BLaER1 (cell line): Measurements from ENCODE around the gene B3GNT7.
A peak's percentile ranks its signal among the peaks of the same experiment; 100 is the strongest.

ENCODE experiments used
- H3K27ac ChIP-seq: shearing (Covaris generic); formaldehyde crosslinking; 2 replicates; pipeline ENCODE4 v1.8.1; 2022
- H3K27me3 ChIP-seq: shearing (Covaris generic); formaldehyde crosslinking; 2 replicates; pipeline ENCODE4 v1.8.1; 2022
- H3K36me3 ChIP-seq: shearing (Covaris generic); formaldehyde crosslinking; 2 replicates; pipeline ENCODE4 v1.8.1; 2022
- H3K4me1 ChIP-seq: shearing (Covaris generic); formaldehyde crosslinking; 2 replicates; pipeline ENCODE4 v1.8.1; 2022
- H3K4me2 ChIP-seq: shearing (Covaris generic); formaldehyde crosslinking; 2 replicates; pipeline ENCODE4 v1.8.1; 2022
- H3K4me3 ChIP-seq: shearing (Covaris generic); formaldehyde crosslinking; 2 replicates; pipeline ENCODE4 v1.8.1; 2022
- H3K9ac ChIP-seq: shearing (Covaris generic); formaldehyde crosslinking; 2 replicates; pipeline ENCODE4 v1.8.1; 2022
- H3K9me3 ChIP-seq: shearing (Covaris generic); formaldehyde crosslinking; 2 replicates; pipeline ENCODE4 v1.8.1; 2022
- H4K20me1 ChIP-seq: shearing (Covaris generic); formaldehyde crosslinking; 2 replicates; pipeline ENCODE4 v1.8.1; 2022
- Cebpa-rat ChIP-seq: shearing (Covaris generic); IDR thresholded peaks from 2 replicates; pipeline ENCODE4 v1.8.1; 2022

The B3GNT7 gene

DNA sequence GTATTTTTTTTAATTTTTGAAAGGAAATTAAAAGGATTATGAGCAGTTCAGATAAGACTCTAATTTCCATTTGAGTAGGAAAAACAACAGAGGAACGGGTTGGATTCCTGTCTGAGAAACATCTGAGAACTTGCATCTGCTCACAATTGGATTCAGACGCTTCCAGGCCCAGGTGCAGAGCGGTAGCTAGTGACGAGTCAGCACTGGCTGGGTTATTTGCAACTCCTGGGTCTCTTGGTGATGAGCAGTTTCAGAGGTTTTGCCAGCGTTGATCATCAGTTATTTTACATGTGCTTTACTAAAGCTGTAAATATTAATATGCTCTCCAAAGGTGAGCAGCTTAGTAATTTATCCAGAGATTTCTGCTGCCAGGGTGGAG lies 39.1 kb upstream of the B3GNT7 start:
- no peak overlapping the region for H3K4me2 ChIP-seq
- no peaks in the 10 kb centered on the region for H4K20me1 ChIP-seq
- H3K27ac ChIP-seq: no peak overlapping the region
- no peaks in the 10 kb centered on the region for H3K9me3 ChIP-seq
- H3K36me3 ChIP-seq: no peaks in the 10 kb centered on the region
- no peak for TF ChIP-seq Cebpa-rat
- H3K27me3 ChIP-seq: no peaks in the 10 kb centered on the region; the same call in 1 of the 2 replicates
- H3K9ac ChIP-seq: no peak overlapping the region
- no peak overlapping the region for H3K4me3 ChIP-seq
- H3K4me1 ChIP-seq: peaks cover 9% of the 10 kb centered on the region

GRCh38 chr2:231357048-231357447 lies 38.5 kb upstream of the B3GNT7 start:
- Histone ChIP-seq H3K36me3 (no peaks in the 10 kb centered on the region), H3K4me3 (no peak overlapping the region), H4K20me1 (no peaks in the 10 kb centered on the region), H3K4me2 (no peak overlapping the region), H3K27ac (no peak overlapping the region), H3K4me1 (peaks cover 15% of the 10 kb centered on the region), H3K9me3 (no peaks in the 10 kb centered on the region), H3K9ac (no peak overlapping the region), H3K27me3 (no peaks in the 10 kb centered on the region; the same call in 1 of the 2 replicates)
- TF ChIP-seq Cebpa-rat: no peak

- Histone ChIP-seq H3K9ac (no peak overlapping the region), H3K27me3 (no peaks in the 10 kb centered on the region; the same call in 1 of the 2 replicates), H3K4me2 (no peak overlapping the region), H3K36me3 (no peaks in the 10 kb centered on the region), H3K4me3 (no peak overlapping the region), H3K27ac (no peak overlapping the region), H4K20me1 (no peaks in the 10 kb centered on the region), H3K9me3 (no peaks in the 10 kb centered on the region), H3K4me1 (peaks cover 24% of the 10 kb centered on the region)
- TF ChIP-seq Cebpa-rat: no peak
These were observed 37.6 kb upstream of the B3GNT7 start for GRCh38 chr2:231357931-231358330.

DNA sequence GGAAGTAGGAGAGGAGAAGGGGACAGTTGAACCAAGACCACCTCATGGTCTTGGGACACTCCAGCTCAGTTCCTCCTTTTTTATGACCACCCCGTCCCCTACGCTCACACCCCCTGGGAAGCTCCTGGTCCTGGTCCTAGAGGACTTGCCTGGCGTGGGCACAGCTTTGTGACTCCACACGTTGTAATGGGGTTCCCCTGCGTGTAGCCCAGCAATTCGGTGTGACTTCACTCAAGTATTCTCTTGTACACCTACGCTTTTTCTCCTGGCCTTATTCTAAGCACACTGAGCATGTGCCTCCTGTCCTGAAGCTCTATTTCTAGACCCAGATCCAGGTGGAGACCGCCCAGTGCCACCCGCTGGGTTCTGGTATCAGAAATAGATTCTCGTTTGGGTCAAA lies 36.1 kb upstream of the B3GNT7 start:
- Histone ChIP-seq H3K9me3 (no peaks in the 10 kb centered on the region), H3K27ac (no peak overlapping the region), H3K4me3 (no peak overlapping the region), H3K36me3 (no peaks in the 10 kb centered on the region), H3K27me3 (no peaks in the 10 kb centered on the region; the same call in 1 of the 2 replicates), H4K20me1 (no peaks in the 10 kb centered on the region), H3K9ac (no peak overlapping the region), H3K4me1 (peaks cover 28% of the 10 kb centered on the region), H3K4me2 (no peak overlapping the region)
- TF ChIP-seq Cebpa-rat: no peak

DNA sequence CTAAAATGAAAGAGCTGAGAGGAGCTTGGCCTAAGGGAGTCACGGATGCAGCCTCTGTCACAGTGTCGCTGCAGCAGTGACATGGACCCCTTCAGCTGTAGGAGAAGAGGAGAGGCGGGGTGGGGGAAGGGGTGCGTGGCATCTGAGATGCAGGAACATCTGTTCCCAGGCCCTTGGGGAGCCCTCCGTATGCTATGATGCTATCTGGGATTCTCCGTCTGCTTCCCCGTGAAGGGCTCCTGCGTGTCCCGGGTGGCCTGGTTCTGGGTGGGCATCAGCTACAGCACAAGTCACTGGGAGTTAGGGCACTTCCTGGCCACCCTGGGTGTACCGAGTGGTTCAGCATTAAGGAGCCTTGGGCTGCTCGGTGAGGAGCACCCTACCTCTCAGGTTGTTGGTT lies 35.6 kb upstream of the B3GNT7 start:
- Histone ChIP-seq H3K9ac (no peak overlapping the region), H3K4me2 (no peak overlapping the region), H3K4me1 (peaks cover 31% of the 10 kb centered on the region), H3K27ac (no peak overlapping the region), H3K9me3 (no peaks in the 10 kb centered on the region), H4K20me1 (no peaks in the 10 kb centered on the region), H3K27me3 (no peaks in the 10 kb centered on the region; the same call in 1 of the 2 replicates), H3K4me3 (no peak overlapping the region), H3K36me3 (no peaks in the 10 kb centered on the region)
- TF ChIP-seq Cebpa-rat: no peak

DNA sequence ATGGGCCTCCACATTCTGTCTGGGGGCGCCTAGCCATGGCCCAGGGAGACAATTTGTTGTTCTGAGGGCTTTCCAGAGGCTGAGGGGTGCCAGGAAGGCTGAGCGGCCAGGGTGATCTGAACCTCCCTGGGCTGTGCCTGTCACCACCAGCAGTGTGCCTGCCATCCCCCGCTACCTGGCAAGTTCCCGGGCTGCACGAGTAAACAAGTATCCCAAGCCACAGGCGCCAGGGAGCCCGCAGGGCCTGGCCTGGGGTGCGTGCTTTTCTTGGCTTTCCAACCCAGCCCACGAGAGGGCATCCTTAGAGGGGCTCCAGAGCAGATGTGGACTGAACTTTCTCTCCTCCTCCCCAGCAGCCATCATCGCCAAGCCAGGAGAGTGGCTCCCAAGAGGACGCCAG lies 35.1 kb upstream of the B3GNT7 start:
- H3K27ac ChIP-seq: no peak overlapping the region
- H3K27me3 ChIP-seq: no peaks in the 10 kb centered on the region; the same call in 1 of the 2 replicates
- H3K4me1 ChIP-seq: peaks cover 36% of the 10 kb centered on the region
- no peak overlapping the region for H3K4me2 ChIP-seq
- no peak overlapping the region for H3K9ac ChIP-seq
- no peaks in the 10 kb centered on the region for H3K9me3 ChIP-seq
- H3K4me3 ChIP-seq: no peak overlapping the region
- no peaks in the 10 kb centered on the region for H4K20me1 ChIP-seq
- no peaks in the 10 kb centered on the region for H3K36me3 ChIP-seq
- TF ChIP-seq Cebpa-rat: no peak

DNA sequence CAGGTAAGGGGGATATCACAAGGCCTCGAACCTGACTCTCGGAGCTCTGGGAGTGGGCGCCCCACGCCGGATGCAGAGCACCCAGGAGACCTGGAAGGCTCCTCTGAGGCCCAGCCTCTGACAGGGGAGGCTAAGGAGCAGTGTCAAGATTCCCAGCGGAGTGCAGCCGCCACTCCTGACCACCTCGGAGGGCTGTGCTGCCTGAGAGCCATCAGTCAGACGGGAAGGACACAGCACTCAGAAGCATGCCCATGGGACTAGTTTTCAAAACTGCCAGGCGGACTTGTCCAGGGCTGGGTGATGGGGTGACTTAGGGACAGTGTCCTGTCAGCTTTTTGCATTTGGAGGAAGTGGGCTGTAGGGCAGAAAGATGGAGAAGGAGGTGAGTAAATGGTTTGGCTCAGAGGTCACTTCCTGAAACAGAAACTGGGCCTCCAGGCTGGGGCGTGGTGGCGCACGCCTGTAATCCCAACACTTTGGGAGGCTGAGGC lies 34.6 kb upstream of the B3GNT7 start:
- Histone ChIP-seq H3K27me3 (no peaks in the 10 kb centered on the region), H3K27ac (no peak overlapping the region), H3K4me2 (no peak overlapping the region), H3K36me3 (no peaks in the 10 kb centered on the region), H3K9ac (no peak overlapping the region), H3K9me3 (no peaks in the 10 kb centered on the region), H3K4me1 (peaks cover 41% of the 10 kb centered on the region), H3K4me3 (no peak overlapping the region), H4K20me1 (no peaks in the 10 kb centered on the region)
- no peak for TF ChIP-seq Cebpa-rat

DNA sequence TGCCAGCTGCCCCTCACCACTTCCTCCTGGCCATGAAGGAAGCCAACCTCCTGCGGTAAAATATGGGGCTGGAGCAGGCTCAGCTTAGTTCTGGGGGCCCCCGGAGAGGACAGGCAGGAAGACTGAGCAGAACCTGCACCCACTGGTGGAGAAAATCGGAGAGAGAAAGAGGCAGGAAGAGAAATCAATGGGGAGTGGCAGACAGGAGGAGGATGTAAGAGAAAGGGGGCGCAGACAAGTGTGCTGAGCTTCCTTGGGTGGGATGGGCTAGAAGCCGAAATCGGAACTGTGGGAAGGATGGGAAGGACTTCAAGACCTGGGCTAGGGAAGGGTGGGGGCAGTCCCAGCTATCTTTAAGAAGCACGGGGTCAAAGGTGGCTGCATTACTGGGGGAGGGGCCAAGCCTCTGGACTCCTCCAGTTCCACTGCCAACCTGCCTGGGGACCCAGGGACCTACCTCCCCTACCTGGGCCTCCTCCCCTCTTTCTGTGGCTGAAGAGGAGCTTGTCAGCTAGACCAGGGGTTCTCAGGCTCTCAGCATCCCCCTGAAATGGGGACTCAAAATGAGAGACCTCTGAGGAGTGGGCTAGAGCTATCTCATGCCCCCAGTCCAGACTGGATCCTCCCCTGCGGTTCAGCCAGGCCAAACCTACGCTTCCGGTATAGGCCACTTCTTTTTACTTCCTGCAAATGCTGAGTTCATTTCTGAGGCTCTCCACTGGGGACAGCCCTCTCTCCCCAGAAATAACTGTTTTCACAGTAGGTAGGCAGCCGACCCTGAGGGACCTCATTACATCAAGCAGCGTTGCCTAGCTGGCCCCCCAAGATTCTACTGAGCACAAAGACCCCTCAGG lies 33.6 kb upstream of the B3GNT7 start:
- no peaks in the 10 kb centered on the region for H3K9me3 ChIP-seq
- no peaks in the 10 kb centered on the region for H3K36me3 ChIP-seq
- TF ChIP-seq Cebpa-rat: no peak
- peak overlapping the region; percentile 70 for H3K4me2 ChIP-seq
- H3K27me3 ChIP-seq: no peaks in the 10 kb centered on the region
- peaks cover 44% of the 10 kb centered on the region for H3K4me1 ChIP-seq
- peak overlapping the region; percentile 79 for H3K27ac ChIP-seq
- no peak overlapping the region for H3K9ac ChIP-seq
- no peak overlapping the region for H3K4me3 ChIP-seq
- H4K20me1 ChIP-seq: no peaks in the 10 kb centered on the region

DNA sequence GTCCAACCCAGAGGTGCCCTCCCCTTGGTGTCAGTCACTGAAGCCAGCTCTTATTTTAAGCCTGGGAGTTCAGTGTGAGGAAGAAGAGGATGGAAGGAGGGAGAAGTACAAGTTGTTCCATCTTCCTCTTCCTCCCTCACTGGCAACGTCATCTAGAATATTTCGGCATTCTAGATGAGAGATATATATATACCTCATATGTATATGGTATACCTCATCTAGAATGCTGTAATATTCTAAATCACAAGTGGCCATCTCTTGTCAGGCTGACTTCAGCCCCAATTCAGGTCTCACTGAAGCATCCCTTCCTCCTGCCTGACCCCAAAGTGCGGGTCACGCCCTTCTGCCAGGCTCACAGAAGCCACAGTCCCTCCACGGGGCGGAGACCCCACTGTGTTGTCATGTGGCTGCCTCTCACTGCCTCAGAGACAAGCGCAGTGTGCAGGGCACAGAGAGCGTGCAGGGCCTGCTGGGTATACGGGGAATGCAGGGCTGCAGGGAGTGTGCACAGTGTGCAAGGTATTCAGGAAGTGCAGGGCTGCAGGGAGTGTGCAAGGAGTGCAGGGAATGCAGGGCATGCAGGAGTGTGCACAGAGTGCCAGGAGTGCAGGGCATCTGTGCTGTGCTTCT lies 32.8 kb upstream of the B3GNT7 start:
- Histone ChIP-seq H4K20me1 (no peaks in the 10 kb centered on the region), H3K9me3 (no peaks in the 10 kb centered on the region), H3K36me3 (no peaks in the 10 kb centered on the region), H3K4me2 (peak overlapping the region; percentile 70), H3K4me3 (no peak overlapping the region), H3K27ac (peak overlapping the region; percentile 79), H3K9ac (no peak overlapping the region), H3K4me1 (peaks cover 44% of the 10 kb centered on the region), H3K27me3 (no peaks in the 10 kb centered on the region)
- TF ChIP-seq Cebpa-rat: no peak

- H3K27me3 ChIP-seq: no peaks in the 10 kb centered on the region
- H3K27ac ChIP-seq: no peak overlapping the region
- H3K4me2 ChIP-seq: no peak overlapping the region
- no peak overlapping the region for H3K9ac ChIP-seq
- H3K4me1 ChIP-seq: peaks cover 44% of the 10 kb centered on the region
- H3K4me3 ChIP-seq: no peak overlapping the region
- no peaks in the 10 kb centered on the region for H3K36me3 ChIP-seq
- H4K20me1 ChIP-seq: no peaks in the 10 kb centered on the region
- no peak for TF ChIP-seq Cebpa-rat
- no peaks in the 10 kb centered on the region for H3K9me3 ChIP-seq
These were observed 31.4 kb upstream of the B3GNT7 start for GRCh38 chr2:231364061-231364460.
